GM19372 (cell line): ENCODE data around the gene CBARP.
A peak's percentile ranks its signal among the peaks of the same experiment; 100 is the strongest.

Experiments
- ATAC-seq: cut with Tn5 transposase; IDR thresholded peaks from one replicate; pipeline ENCODE4 v1.9.1; 2021; ENCODE audit warnings: mild to moderate bottlenecking, low read depth, moderate library complexity; ENCODE audit not compliant: unreplicated experiment

The CBARP gene

DNA sequence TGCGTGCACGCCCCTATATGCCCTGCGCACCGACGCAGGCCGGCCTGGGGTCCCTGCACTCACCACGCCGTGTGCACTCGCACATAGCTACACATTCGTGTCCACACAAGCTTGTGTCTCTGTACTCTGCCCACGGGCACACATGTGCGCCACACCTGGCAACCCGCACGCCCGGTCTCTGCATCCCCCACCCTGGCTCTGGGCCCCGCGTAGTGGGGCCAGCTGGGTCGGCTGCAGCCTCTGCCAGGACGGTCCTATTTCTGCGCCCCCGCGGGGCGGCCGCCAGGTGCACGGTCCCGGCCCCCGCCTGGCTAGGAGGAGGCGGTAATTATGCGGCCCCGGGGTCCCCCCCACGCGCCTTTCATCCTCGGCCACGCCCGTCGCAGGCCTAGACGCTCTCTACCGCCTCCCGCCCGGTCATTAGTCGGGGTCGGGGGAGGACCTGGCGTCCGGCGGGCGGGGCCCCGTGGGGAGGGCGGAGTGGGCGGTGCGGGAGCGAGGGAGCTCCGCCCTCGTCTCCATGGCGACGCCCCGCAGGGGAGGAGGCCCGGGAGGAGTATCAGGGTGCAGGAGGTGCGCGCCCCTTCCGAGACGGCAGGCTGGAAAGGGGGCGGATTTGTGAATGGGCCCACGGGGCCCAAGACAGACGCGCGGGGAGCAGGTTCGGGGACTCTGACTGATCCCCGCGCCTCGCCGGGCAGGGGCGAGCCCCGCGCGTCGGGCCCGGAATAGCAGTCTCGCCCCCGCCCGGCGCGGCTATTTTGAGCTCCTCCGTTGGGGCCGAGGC is 28.5 kb upstream of the CBARP start:
- ATAC-seq = peak; percentile 39

DNA sequence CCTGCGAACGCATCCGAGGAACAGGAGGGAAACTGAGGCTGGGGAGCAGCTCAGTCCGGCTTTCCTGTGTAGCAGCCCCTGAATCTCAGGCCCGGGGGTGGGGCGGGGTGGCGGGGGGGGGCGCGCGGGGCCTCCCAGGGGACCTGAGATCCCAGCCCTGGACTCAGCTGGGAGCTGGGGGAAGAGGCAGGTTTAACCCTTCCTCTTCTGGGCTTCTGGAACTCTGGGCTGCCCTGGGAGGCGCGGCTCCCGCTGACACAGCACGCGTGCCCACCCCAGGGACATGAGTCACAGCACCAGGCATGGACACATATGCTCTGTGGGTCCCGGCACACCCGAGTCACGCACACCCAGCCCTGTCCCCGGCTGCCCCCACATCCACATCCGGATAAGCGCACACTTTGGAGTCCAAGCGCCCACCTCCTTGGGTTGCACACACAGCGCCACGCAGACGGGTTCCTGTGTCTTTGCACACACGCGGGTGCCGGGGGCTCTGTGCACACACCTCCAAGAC is 27.9 kb upstream of the CBARP start:
- no peak for ATAC-seq

GRCh38 chr19:1264801-1265614 is 27.2 kb upstream of the CBARP start:
- no peak for ATAC-seq

DNA sequence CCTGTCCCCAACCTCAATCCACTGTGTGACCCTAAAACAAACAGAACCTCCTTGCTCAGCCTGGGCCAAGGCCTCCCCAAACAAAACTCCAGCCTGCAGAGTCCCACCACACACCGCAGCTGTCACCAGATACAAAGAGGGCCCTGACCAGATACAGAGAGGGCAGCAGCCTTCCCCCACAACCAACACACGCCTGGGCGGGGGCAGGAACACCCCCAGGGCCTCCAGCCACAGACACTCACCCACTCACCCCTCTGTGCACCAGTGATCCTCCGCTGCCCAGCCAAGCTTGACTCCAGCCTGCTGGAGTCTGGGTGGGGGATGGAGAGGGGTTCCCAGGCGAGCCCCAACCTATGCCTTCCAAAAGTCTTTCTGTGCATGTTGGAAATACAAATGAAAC is 25.4 kb upstream of the CBARP start:
- no peak for ATAC-seq

DNA sequence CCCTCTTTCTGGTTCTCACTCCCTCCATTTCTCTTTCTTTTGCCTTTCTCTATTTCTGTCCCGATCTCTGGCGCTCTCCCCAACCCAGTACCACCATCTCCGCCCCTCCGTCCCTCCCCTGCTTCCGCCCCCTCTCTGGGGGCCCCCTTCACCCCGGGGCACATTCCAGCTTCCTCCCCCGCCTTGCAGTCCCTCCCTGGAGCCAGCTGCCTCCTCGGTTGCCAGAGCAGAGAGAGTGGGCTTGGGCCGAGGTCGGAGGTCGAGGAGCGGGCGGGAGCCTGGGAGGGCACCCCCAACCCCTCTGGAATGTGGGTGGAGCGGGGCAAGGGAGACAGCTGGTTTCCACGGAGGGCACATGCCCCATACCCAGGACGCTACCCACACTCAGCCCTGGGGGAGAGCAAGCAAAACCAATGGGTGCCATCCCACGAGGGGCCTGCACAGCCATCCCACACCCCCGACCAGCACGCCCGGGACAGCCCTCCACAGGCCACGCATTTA is 24.9 kb upstream of the CBARP start:
- ATAC-seq = no peak

DNA sequence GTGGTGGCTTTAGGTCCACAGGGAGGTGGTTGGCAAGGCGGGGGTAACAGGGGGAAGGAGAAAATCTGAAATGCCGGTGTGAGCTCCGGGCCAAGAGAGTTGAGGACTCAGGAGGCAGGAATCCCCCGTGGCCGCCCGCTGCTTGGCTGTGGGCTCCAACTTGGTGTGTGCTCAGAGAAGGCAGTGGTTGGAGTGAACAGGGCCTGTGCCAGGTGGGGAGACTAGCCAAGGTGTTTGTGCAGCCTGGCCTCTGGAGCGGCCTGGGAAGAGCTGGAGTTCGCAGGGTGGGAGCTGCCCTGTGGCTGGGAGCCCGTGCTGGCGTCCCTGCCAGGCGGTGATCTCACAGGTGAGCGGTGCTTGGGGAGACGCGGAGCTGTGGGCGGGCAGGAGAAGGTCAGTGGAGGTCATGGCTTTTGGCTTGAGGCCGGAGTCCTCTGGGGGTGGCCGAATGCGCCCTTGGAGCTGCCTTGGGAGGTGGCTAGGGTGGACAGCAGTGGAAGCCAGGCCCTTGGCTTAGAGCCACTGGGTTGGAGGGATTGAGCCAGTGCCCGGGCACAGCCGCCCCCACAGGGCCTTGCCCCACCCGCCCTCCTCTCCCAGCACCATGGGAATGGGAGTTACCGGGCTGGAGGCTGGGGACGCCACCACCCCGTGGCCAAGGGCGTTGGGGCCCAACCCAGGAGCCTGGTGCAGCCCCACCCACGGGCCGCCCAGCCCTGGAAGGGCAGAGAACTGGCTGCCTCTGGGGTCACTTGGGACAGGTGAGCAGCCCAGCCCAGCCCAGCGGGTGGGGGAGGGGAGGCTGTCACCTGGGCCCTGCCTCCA is 24.2 kb upstream of the CBARP start:
- ATAC-seq = no peak

DNA sequence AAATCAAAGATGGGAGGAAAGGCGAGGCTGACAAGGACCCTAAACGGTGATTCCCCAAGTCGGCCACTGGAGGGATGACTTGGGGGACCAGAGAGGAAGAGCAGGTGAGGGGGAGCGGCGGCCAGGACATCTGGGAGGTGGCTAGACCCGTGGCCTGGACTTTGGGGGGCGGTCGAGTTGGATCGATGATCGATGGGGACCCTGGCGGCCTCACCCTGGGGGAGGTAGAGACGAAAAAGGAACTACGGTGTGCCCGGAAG is 23.7 kb upstream of the CBARP start:
- no peak for ATAC-seq

- ATAC-seq = peak; percentile 65
Measured at GRCh38 chr19:1260749-1261537, 23.1 kb upstream of the CBARP start.

DNA sequence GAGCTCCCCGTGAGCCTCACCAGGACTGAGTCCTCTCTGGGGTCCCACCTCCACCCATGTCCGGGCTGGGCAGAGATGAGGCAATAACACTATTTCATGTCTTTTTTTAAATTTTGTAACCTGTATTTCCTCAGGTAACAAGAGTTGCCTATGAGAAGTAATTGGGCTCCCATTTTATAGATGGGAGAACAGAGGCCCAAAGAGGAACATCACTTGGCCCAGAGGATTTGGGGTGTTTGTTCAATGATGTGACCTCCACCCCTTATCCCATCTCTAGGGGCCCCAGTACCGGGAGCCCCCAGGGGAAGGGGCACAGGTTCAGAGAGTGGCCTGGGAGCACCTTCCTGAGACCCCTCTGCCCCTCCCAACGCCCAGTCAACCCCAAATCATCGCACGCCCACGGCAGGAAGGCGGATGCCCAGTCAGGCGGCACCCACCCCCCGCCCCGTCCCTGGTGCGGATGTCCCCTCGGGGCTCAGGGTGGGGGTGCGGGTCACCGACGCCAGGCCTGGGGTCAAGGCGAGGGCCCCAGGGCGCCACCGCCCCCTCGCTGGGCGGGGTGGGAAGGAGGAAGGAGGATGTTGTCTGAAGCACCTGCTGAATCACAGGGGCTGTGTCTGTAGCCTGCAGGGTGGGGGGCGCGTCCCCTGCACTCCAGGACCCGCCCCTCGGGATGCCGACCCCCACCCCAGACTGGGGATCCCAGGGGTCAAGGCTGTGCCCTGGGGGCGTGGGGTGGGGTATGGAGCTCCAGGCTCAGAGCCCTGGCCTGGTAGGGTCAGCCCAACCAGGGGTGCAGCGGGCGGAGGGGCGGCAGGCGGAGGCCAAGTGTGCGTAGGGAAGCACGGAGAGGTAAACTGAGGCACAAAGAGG is 22.3 kb upstream of the CBARP start:
- peak; percentile 17 for ATAC-seq

DNA sequence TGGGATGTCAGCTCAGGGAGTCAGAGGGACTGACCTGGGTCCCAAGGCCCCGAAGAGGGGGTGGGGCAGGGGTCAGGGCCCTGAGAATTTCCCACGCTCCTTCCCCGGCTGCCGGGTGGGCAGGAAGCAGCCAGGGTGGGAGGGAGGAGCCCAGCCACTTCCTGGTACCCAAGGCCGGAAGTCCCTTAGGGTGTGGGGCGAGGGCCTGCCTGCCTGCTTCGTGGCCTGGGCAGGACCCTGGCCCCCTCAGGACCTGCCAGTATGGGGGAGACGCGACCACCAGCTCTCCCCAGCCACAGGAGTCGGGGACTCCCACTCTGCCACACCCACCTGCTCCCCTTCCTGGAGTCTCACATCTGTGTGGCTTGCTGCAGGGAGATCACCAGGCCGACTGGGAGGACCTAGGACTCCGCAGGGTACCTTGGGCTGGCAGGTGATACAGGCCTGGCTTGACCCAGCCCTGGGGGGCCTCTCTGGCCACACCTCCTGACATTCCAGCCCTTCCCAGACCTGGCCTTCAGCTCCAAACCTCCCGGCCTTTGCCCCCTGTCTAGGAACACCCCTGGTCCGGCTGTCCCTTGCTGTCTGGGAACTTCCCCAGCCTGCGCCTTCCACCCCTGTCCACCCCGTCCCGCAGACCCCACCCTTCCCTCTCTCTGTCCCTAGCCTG is 21.5 kb upstream of the CBARP start:
- ATAC-seq = no peak

GRCh38 chr19:1258707-1259205 is 21.0 kb upstream of the CBARP start:
- no peak for ATAC-seq

DNA sequence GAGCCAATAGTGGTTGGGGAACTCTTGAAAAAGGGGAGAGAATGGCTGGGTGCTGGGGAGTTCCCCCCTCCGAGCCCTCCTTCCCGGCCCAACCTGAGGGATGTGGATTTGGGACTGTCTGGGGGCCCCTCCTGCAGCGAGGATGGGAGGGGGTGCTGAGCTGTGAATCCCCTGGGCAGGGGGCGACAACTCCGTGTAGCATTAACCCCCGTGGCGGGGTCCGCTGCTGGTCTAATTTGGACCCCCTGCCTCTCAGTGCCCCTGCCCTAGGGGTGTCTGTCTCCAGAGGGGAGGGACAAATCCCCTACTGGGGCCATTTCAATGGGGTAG is 20.3 kb upstream of the CBARP start:
- ATAC-seq = no peak

GRCh38 chr19:1257475-1258162 is 19.8 kb upstream of the CBARP start:
- ATAC-seq = no peak

- no peak for ATAC-seq
Measured at GRCh38 chr19:1256646-1257474, 19.1 kb upstream of the CBARP start.

- no peak for ATAC-seq
Measured at GRCh38 chr19:1255186-1256161, 17.7 kb upstream of the CBARP start.
